Nephron (organoid): ENCODE results near the gene ROBO2.

Experiments used
- H3K27ac Mint-ChIP-seq, 3 experiments: 2 replicates each; pipeline ENCODE4 v1.8.0; 2020; ENCODE audit warnings: mixed read lengths in 3 of 3, mild to moderate bottlenecking in 2 of 3, moderate library complexity in 1 of 3
- H3K27me3 Mint-ChIP-seq: 2 replicates; pipeline ENCODE4 v1.8.0; 2021; ENCODE audit warnings: low read depth, mild to moderate bottlenecking, moderate library complexity, mixed read lengths
- H3K36me3 Mint-ChIP-seq: 2 replicates; pipeline ENCODE4 v1.8.0; 2020; ENCODE audit warnings: low read depth, mixed read lengths
- H3K4me1 Mint-ChIP-seq: 2 replicates; pipeline ENCODE4 v1.8.0; 2020; ENCODE audit warnings: mixed read lengths
- H3K4me3 Mint-ChIP-seq, 3 experiments: 2 replicates each; pipeline ENCODE4 v1.8.0; 2020; ENCODE audit warnings: mild to moderate bottlenecking in 3 of 3, mixed read lengths in 3 of 3, moderate library complexity in 2 of 3
- H3K9me3 Mint-ChIP-seq: 2 replicates; pipeline ENCODE4 v1.8.0; 2020; ENCODE audit warnings: mixed read lengths
- CTCF ChIP-seq, 3 experiments: fragments of 200-600 bp; sonication (generic); IDR thresholded peaks; one replicate each; pipeline ENCODE4 v1.5.0; 2021; ENCODE audit warnings: antibody characterized with exemption in 3 of 3; ENCODE audit not compliant: unreplicated experiment in 3 of 3

ROBO2 gene

GRCh38 chr3:77125966-77126365 lies 86.1 kb downstream of the ROBO2 start:
- Mint-ChIP-seq H3K36me3 (peaks cover 13% of the 10 kb centered on the region), H3K9me3 (no peaks in the 10 kb centered on the region), H3K27ac (no peak overlapping the region), H3K27me3 (no peaks in the 10 kb centered on the region), H3K4me1 (no peaks in the 10 kb centered on the region), H3K4me3 (no peak overlapping the region)
- no peak for TF ChIP-seq CTCF (IDR thresholded peaks at IDR 0.05; ENCODE audit: unreplicated experiment in 3 of 3)

- H3K9me3 Mint-ChIP-seq, result no peaks in the 10 kb centered on the region
- H3K27me3 Mint-ChIP-seq, result no peaks in the 10 kb centered on the region
- H3K4me1 Mint-ChIP-seq, result no peaks in the 10 kb centered on the region
- H3K4me3 Mint-ChIP-seq, result no peak overlapping the region
- H3K36me3 Mint-ChIP-seq, result peaks cover 7% of the 10 kb centered on the region
- H3K27ac Mint-ChIP-seq, result no peak overlapping the region
- TF ChIP-seq CTCF (IDR thresholded peaks at IDR 0.05; ENCODE audit: unreplicated experiment in 3 of 3), result no peak
These were observed 94.9 kb downstream of the ROBO2 start for GRCh38 chr3:77134769-77135168.

GRCh38 chr3:77137559-77137958 lies 97.7 kb downstream of the ROBO2 start:
- Mint-ChIP-seq H3K27me3 (no peaks in the 10 kb centered on the region), H3K9me3 (no peaks in the 10 kb centered on the region), H3K4me1 (no peaks in the 10 kb centered on the region), H3K27ac (no peak overlapping the region), H3K4me3 (no peak overlapping the region), H3K36me3 (peaks cover 6% of the 10 kb centered on the region)
- TF ChIP-seq CTCF (IDR thresholded peaks at IDR 0.05; ENCODE audit: unreplicated experiment in 3 of 3), result no peak

GRCh38 chr3:77139624-77140023 lies 99.7 kb downstream of the ROBO2 start:
- no peaks in the 10 kb centered on the region for H3K9me3 Mint-ChIP-seq
- peaks cover 4% of the 10 kb centered on the region for H3K36me3 Mint-ChIP-seq
- H3K4me1 Mint-ChIP-seq, result no peaks in the 10 kb centered on the region
- H3K27ac Mint-ChIP-seq, result no peak overlapping the region
- H3K27me3 Mint-ChIP-seq, result no peaks in the 10 kb centered on the region
- TF ChIP-seq CTCF (IDR thresholded peaks at IDR 0.05; ENCODE audit: unreplicated experiment in 3 of 3), result no peak
- H3K4me3 Mint-ChIP-seq, result no peak overlapping the region

GRCh38 chr3:77141423-77141822 lies 101.5 kb downstream of the ROBO2 start:
- Mint-ChIP-seq H3K9me3 (no peaks in the 10 kb centered on the region), H3K4me3 (no peak overlapping the region), H3K27ac (no peak overlapping the region), H3K4me1 (no peaks in the 10 kb centered on the region), H3K36me3 (no peaks in the 10 kb centered on the region), H3K27me3 (peaks cover 4% of the 10 kb centered on the region)
- TF ChIP-seq CTCF (IDR thresholded peaks at IDR 0.05; ENCODE audit: unreplicated experiment in 3 of 3), result no peak

GRCh38 chr3:77142578-77142977 lies 102.7 kb downstream of the ROBO2 start:
- Mint-ChIP-seq H3K36me3 (no peaks in the 10 kb centered on the region), H3K9me3 (no peaks in the 10 kb centered on the region)

More at GRCh38 chr3:77142578-77142977, 102.7 kb downstream of the ROBO2 start:
- TF ChIP-seq CTCF (IDR thresholded peaks at IDR 0.05; ENCODE audit: unreplicated experiment in 3 of 3), result no peak
- no peak overlapping the region for H3K27ac Mint-ChIP-seq
- H3K27me3 Mint-ChIP-seq, result peaks cover 4% of the 10 kb centered on the region
- H3K4me1 Mint-ChIP-seq, result no peaks in the 10 kb centered on the region
- H3K4me3 Mint-ChIP-seq, result no peak overlapping the region
